HepG2 (cell line): ENCODE measurements around the gene SRSF12. TPM values are rescaled to one million over a fixed set of nuclear protein-coding genes. Genes with fewer than 3 reads are reported as not detected.

Source experiments
- HNF4A ChIP-seq: sonication (generic); formaldehyde crosslinking; IDR thresholded peaks from 2 replicates; pipeline ENCODE4 v1.4.0; 2020; ENCODE audit warnings: missing genetic modification reagents
- HNRNPLL ChIP-seq: fragments of 200-400 bp; formaldehyde crosslinking; IDR thresholded peaks from 2 replicates; pipeline ENCODE4 v1.6.1; 2017; ENCODE audit warnings: mild to moderate bottlenecking, low read depth, low read length; ENCODE audit not compliant: poor library complexity, severe bottlenecking
- JUND ChIP-seq: sonication (generic); formaldehyde crosslinking; IDR thresholded peaks from 2 replicates; pipeline ENCODE4 v1.8.0; 2022; ENCODE audit warnings: mild to moderate bottlenecking, missing genetic modification reagents
- PHF5A ChIP-seq: IDR thresholded peaks from one replicate; pipeline ENCODE4 v1.6.1; 2018; ENCODE audit warnings: low read depth, missing genetic modification reagents; ENCODE audit not compliant: unreplicated experiment
- SP4 ChIP-seq: sonication (generic); formaldehyde crosslinking; IDR thresholded peaks from 2 replicates; pipeline ENCODE4 v1.8.1; 2023; ENCODE audit warnings: mild to moderate bottlenecking, missing genetic modification reagents
- STAT6 ChIP-seq: sonication (generic); formaldehyde crosslinking; IDR thresholded peaks from 2 replicates; pipeline ENCODE4 v1.4.0; 2020; ENCODE audit warnings: missing genetic modification reagents, mild to moderate bottlenecking, borderline replicate concordance
- ZNF205 ChIP-seq: IDR thresholded peaks from 2 replicates; pipeline ENCODE4 v1.6.1; 2018; ENCODE audit warnings: missing biosample characterization, missing genetic modification reagents
- ZNF335 ChIP-seq: sonication (generic); formaldehyde crosslinking; IDR thresholded peaks from 2 replicates; pipeline ENCODE4 v1.4.0; 2020; ENCODE audit warnings: missing genetic modification reagents
- ZNF407 ChIP-seq: sonication (generic); formaldehyde crosslinking; IDR thresholded peaks from one replicate; pipeline ENCODE4 v1.5.1; 2020; ENCODE audit warnings: mild to moderate bottlenecking, missing genetic modification reagents; ENCODE audit errors: not compliant biosample characterization
- ZNF512B ChIP-seq: sonication (generic); formaldehyde crosslinking; IDR thresholded peaks from 2 replicates; pipeline ENCODE4 v1.5.1; 2020; ENCODE audit warnings: missing genetic modification reagents, mild to moderate bottlenecking, borderline replicate concordance
- ZNF644 ChIP-seq: IDR thresholded peaks from 2 replicates; pipeline ENCODE4 v1.6.1; 2016; ENCODE audit warnings: low read depth
- ZNF772 ChIP-seq: sonication (generic); formaldehyde crosslinking; IDR thresholded peaks from 2 replicates; pipeline ENCODE4 v1.5.0; 2020; ENCODE audit warnings: mild to moderate bottlenecking, missing genetic modification reagents
- ZNF773 ChIP-seq: sonication (generic); formaldehyde crosslinking; IDR thresholded peaks from 2 replicates; pipeline ENCODE4 v1.4.0; 2020; ENCODE audit warnings: missing genetic modification reagents, borderline replicate concordance
- polyA plus RNA-seq, 8 experiments: library from polyadenylated mRNA; depleted of rRNA in 3 of 8; stranded (reverse) in 7 of 8; unstranded in 1 of 8; fragments of >200 nt; fragmentation: Illumina TruSeq in 4 of 8; extraction: Trizol in 4 of 8; gene quantifications; 2 replicates each; pipeline versions ENCODE4 v1.2.1 to v1.2.3, GENCODE V29; 2011 to 2016; ENCODE audit warnings: low read depth in 4 of 8, missing spikeins in 1 of 8, mixed read lengths in 1 of 8; ENCODE audit not compliant: insufficient read depth in 1 of 8
- total RNA-seq, 5 experiments: library from RNA; depleted of rRNA; stranded (reverse); fragments of >200 nt; fragmentation: Illumina TruSeq; extraction: Trizol; gene quantifications; 2 replicates each; pipeline ENCODE4 v1.2.3, GENCODE V29; 2016; ENCODE audit warnings: low read depth in 1 of 5

SRSF12 gene
- total and polyA plus RNA-seq, 2 of the 13 experiments (the other 11 are each of a cell fraction or from before 2014, with no cell fraction given) = 1.7 to 1.9 TPM

GRCh38 chr6:89081423-89082322 is 36.2 kb downstream of the SRSF12 start (continued):
- peak; percentile 63 for TF ChIP-seq HNRNPLL
- TF ChIP-seq ZNF772 (CRISPR knock-in tag) = peak; percentile 82; the same call in 1 of the 2 replicates
- 0 out of 2 replicates have a peak, but pooled peaks have one; percentile 19 for TF ChIP-seq ZNF335 (CRISPR knock-in tag)
- peak; percentile 56 for TF ChIP-seq PHF5A (CRISPR knock-in tag)
- TF ChIP-seq HNF4A (CRISPR knock-in tag) = no peak
- 0 out of 2 replicates have a peak, but pooled peaks have one; percentile 7 for TF ChIP-seq ZNF773 (CRISPR knock-in tag)
- peak; percentile 61 for TF ChIP-seq ZNF407
- TF ChIP-seq ZNF205 (CRISPR knock-in tag) = peak; percentile 80; the same call in 1 of the 2 replicates
- TF ChIP-seq ZNF644 (CRISPR knock-in tag) = no peak
- TF ChIP-seq SP4 (CRISPR knock-in tag) = peak; percentile 31; the same call in 1 of the 2 replicates
- no peak for TF ChIP-seq ZNF512B (CRISPR knock-in tag)
- TF ChIP-seq JUND = peak; percentile 84
- TF ChIP-seq STAT6 = peak; percentile 88; the same call in 1 of the 2 replicates
